ENCODE data around the gene IL17RB. TPM values are rescaled to one million over a fixed set of nuclear protein-coding genes. Genes with fewer than 3 reads are reported as not detected.

IL17RB gene, protein sequence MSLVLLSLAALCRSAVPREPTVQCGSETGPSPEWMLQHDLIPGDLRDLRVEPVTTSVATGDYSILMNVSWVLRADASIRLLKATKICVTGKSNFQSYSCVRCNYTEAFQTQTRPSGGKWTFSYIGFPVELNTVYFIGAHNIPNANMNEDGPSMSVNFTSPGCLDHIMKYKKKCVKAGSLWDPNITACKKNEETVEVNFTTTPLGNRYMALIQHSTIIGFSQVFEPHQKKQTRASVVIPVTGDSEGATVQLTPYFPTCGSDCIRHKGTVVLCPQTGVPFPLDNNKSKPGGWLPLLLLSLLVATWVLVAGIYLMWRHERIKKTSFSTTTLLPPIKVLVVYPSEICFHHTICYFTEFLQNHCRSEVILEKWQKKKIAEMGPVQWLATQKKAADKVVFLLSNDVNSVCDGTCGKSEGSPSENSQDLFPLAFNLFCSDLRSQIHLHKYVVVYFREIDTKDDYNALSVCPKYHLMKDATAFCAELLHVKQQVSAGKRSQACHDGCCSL
- 8.4 TPM for polyA plus RNA-seq (2012; ENCODE audit: low read depth, missing spikeins)

DNA sequence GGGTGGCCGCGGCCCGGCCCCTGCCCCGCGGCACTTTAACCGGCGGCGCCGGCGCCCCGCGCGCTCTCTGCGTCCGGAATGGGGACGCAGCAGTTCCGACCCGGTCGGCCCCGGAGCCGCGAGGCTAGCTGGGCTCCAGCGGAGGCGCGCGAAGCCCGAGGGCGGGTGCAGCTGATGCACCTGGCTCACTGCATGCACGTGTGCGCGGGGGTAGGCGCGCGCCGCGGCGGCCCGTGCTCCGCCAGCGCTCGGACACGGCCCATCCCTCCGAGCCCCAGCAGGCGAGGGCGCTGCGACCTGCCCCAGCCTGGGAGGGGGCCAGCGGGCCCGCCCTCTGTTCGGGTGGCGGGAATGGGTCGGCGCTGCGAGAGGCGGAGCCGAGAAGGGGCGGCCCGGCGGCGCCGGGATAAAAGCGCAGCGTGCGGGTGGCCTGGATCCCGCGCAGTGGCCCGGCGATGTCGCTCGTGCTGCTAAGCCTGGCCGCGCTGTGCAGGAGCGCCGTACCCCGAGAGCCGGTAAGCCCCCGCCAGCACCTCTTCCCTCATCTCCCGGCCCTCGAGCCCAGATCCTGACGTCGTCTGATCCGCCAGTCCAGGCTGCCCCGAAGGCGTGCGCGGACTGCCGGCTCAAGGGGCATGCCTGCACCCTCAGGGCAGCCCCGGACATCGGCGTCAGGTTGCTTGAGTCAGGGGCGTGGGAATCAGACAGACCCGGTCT lies at the start of gene IL17RB, which contains the start of gene CHDH:
Gene IL17RB (plus strand): TSS at position 435 of the 717 bp plus-strand sequence. CDS start 21 bp downstream, at position 456.
Gene CHDH (minus strand): TSS at position 286 of the 717 bp plus-strand sequence. CDS start 22,411 bp downstream, outside the sequence.
- FAIRE-seq (peak; percentile 93), DNase-seq (ENCODE audit: insufficient read length, low spot score) (peak; percentile 56)
- TF ChIP-seq POLR2AphosphoS5 (IDR thresholded peaks at IDR 0.05; ENCODE audit: low read depth, low read length) (no peak), TAF1 (IDR thresholded peaks at IDR 0.05; ENCODE audit: low read depth, low read length) (no peak), SPI1 (IDR thresholded peaks at IDR 0.05; ENCODE audit: low read depth, low read length) (no peak), POU2F2 (IDR thresholded peaks at IDR 0.05; ENCODE audit: low read depth, low read length) (no peak), POLR2A (IDR thresholded peaks at IDR 0.05; ENCODE audit: low read depth, low read length) (no peak), PAX5 (IDR thresholded peaks at IDR 0.05; ENCODE audit: insufficient read depth, low read length, severe bottlenecking) (no peak)

DNA sequence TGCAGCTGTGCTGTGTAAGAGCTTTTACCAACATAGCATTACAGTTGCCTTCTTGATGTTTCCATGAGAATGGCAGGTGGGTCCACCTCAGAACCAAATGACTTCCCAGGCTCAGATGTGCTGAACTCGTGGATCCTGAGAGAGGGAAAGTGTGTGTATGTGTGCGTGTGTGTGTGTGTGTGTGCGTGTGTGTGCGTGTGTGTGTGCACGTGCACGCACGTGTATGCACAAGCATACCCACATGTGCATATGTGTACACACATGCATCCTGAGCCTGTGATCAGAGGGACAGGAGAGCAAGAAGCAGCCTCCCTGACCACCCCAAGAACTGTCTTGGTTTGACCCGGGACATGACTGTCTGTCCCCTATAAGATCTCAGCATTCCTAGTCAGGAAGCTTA lies 48.2 kb upstream of the IL17RB start:
- FAIRE-seq: peak; percentile 16
- no peak for DNase-seq (ENCODE audit: insufficient read length, low spot score)
- TF ChIP-seq TAF1 (IDR thresholded peaks at IDR 0.05; ENCODE audit: low read depth, low read length): no peak
- no peak for TF ChIP-seq POLR2AphosphoS5 (IDR thresholded peaks at IDR 0.05; ENCODE audit: low read depth, low read length)
- no peak for TF ChIP-seq SPI1 (IDR thresholded peaks at IDR 0.05; ENCODE audit: low read depth, low read length)
- TF ChIP-seq POLR2A (IDR thresholded peaks at IDR 0.05; ENCODE audit: low read depth, low read length): no peak
- no peak for TF ChIP-seq PAX5 (IDR thresholded peaks at IDR 0.05; ENCODE audit: insufficient read depth, low read length, severe bottlenecking)
- TF ChIP-seq POU2F2 (IDR thresholded peaks at IDR 0.05; ENCODE audit: low read depth, low read length): no peak

DNA sequence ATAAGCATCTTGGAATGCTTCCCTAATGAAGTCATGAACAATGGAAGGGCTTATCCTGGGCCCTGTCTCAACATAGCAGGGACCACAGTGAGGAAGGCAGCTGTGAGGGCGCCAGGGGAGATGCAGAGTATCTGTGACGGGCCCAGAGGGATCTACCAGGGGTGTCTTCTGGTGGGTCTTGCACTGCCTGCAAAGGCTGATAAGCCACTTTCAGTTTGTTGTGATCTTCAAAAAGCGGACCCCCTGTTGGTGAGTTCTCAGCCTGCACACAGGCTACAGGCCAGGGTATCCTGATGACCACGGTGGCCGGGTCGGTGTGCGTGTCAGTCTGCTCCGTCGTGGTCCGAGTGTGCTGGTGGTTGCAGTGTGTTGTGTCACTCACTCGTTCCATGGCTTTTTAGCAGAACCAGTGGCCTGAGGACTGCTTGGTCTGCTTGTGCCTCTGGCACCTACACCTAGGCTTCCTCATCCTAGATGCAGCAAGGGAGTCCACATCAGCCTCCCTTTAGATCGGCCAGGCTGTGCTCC lies 47.0 kb upstream of the IL17RB start:
- no peak for DNase-seq (ENCODE audit: insufficient read length, low spot score)
- no peak for FAIRE-seq
- TF ChIP-seq TAF1 (IDR thresholded peaks at IDR 0.05; ENCODE audit: low read depth, low read length): no peak
- no peak for TF ChIP-seq PAX5 (IDR thresholded peaks at IDR 0.05; ENCODE audit: insufficient read depth, low read length, severe bottlenecking)
- no peak for TF ChIP-seq POLR2A (IDR thresholded peaks at IDR 0.05; ENCODE audit: low read depth, low read length)
- no peak for TF ChIP-seq POLR2AphosphoS5 (IDR thresholded peaks at IDR 0.05; ENCODE audit: low read depth, low read length)
- TF ChIP-seq POU2F2 (IDR thresholded peaks at IDR 0.05; ENCODE audit: low read depth, low read length): no peak
- no peak for TF ChIP-seq SPI1 (IDR thresholded peaks at IDR 0.05; ENCODE audit: low read depth, low read length)

DNA sequence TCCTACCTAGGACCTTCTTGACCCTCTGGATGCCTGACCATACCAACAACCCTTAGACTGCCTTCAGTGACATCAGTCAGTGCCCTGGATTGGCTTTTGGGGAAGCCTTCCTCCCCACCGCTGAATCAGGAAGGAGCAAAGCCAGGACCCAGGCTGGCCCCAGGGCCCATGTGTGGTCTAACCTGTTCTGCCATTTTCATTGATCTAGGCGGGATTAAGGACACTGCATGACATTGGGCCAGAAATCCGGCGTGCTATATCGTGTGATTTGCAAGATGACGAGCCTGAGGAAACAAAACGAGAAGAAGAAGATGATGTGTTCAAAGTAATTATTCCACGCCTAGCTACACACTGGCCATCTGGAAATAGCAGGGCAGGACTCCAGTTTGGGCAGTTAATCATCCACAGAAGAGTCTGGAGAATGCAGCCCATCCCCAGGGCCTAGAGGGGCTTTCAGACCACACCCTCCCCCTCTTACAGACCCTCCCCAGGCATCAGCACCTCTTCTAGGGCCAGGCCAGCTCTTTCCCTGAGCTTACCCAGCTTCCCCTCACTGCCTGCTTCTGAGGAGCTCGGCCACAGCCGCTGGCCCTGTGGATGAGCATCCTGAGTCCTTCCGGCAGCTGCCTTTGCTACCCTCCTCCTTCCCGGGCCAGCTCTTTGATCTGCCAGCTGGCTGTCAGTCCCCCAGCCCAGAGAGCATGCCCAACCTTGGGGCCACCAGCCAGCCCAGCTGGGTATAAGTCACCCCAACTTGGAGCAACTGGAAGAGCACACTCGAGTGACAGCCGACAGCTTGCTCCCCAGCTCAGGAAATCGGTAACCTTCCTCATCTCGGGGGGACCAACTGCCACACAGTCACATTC lies 46.1 kb upstream of the IL17RB start:
- FAIRE-seq: no peak
- DNase-seq (ENCODE audit: insufficient read length, low spot score): no peak
- TF ChIP-seq TAF1 (IDR thresholded peaks at IDR 0.05; ENCODE audit: low read depth, low read length) (no peak), POU2F2 (IDR thresholded peaks at IDR 0.05; ENCODE audit: low read depth, low read length) (no peak), PAX5 (IDR thresholded peaks at IDR 0.05; ENCODE audit: insufficient read depth, low read length, severe bottlenecking) (no peak), SPI1 (IDR thresholded peaks at IDR 0.05; ENCODE audit: low read depth, low read length) (no peak), POLR2A (IDR thresholded peaks at IDR 0.05; ENCODE audit: low read depth, low read length) (no peak), POLR2AphosphoS5 (IDR thresholded peaks at IDR 0.05; ENCODE audit: low read depth, low read length) (no peak)

DNA sequence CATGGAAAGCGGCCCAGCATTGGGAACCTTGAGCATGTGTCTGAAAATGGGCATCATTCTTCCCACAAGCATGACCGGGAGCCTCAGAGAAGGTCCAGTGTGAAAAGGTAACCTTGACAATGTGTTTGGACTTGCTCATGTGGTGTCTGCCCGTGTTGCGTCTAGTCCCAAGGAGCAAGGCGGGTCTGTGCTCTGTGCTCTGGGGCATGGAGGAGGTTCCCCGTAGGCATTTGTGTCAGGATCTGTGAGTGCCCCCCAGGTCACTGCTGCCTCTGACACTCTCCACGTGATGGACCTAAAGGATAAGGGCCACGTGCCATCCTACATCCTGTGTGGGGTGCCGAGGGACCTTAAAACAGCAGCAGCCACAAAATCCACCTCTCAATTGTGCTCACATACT lies 45.0 kb upstream of the IL17RB start:
- DNase-seq (ENCODE audit: insufficient read length, low spot score) (no peak), FAIRE-seq (no peak)
- no peak for TF ChIP-seq SPI1 (IDR thresholded peaks at IDR 0.05; ENCODE audit: low read depth, low read length)
- no peak for TF ChIP-seq TAF1 (IDR thresholded peaks at IDR 0.05; ENCODE audit: low read depth, low read length)
- no peak for TF ChIP-seq POLR2A (IDR thresholded peaks at IDR 0.05; ENCODE audit: low read depth, low read length)
- TF ChIP-seq PAX5 (IDR thresholded peaks at IDR 0.05; ENCODE audit: insufficient read depth, low read length, severe bottlenecking): no peak
- no peak for TF ChIP-seq POLR2AphosphoS5 (IDR thresholded peaks at IDR 0.05; ENCODE audit: low read depth, low read length)
- no peak for TF ChIP-seq POU2F2 (IDR thresholded peaks at IDR 0.05; ENCODE audit: low read depth, low read length)

DNA sequence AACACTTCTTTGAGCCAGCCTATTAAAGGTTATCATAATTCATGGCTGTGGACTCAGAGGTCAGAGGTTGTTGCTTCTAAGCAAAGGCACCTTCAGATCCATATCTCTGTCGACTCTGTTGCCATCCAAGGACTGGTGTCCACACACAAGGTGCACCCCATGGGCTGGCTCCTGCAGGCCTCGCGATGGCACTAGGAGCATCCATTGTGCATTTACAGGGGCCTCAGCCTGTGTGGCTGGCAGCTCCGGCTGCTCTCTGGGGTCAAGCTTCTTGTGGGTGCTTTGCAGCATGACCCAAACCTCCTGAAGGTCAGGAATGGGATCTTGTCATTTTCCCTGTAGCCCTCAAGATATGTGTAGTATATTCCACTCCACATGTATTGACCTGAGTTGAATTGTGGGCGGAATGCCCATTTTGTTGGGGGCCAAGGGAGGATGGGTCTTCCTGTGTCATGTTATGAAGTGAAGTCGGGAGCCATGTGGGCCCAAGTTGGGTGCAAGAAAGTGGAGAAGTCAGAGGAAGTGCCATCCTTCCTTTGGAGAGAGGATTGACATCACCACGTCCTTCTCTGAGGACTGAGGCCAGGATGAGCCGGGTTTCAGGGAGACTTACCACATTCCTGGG lies 44.0 kb upstream of the IL17RB start:
- TF ChIP-seq POLR2AphosphoS5 (IDR thresholded peaks at IDR 0.05; ENCODE audit: low read depth, low read length): no peak
- TF ChIP-seq SPI1 (IDR thresholded peaks at IDR 0.05; ENCODE audit: low read depth, low read length): no peak
- TF ChIP-seq POU2F2 (IDR thresholded peaks at IDR 0.05; ENCODE audit: low read depth, low read length): no peak
- no peak for TF ChIP-seq PAX5 (IDR thresholded peaks at IDR 0.05; ENCODE audit: insufficient read depth, low read length, severe bottlenecking)
- TF ChIP-seq TAF1 (IDR thresholded peaks at IDR 0.05; ENCODE audit: low read depth, low read length): no peak
- TF ChIP-seq POLR2A (IDR thresholded peaks at IDR 0.05; ENCODE audit: low read depth, low read length): no peak
- FAIRE-seq (no peak), DNase-seq (ENCODE audit: insufficient read length, low spot score) (no peak)

DNA sequence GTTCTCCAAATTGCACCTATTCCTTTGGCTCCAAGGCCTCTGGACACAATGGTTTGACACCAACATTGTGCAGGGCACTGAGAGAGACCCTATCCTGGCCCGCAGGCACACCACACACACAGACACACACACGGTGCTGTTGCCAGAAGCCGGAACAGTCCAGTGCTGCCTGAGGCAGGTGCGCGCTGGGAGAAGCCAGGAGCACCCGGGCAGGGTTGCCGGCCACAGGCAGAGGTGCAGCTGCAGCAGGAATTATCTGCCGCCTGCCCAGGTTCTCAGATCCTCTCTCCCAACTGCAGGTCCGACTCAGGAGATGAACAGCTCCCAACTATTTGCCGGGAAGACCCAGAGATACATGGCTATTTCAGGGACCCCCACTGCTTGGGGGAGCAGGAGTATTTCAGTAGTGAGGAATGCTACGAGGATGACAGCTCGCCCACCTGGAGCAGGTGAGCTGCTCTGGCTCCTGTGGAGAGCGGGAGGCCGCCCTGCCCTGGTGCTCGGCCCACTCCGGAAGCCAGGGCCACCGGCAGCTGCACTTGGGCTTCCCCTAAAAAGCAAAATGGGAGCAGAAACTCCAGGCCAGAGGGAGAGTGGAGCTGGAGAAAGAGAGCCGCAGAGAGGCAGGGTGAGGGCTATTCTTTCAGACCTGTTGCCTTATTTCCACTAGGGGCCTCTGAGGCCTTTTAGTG lies 43.1 kb upstream of the IL17RB start:
- no peak for FAIRE-seq

More for the DNA sequence above, 43.1 kb upstream of the IL17RB start:
- no peak for DNase-seq (ENCODE audit: insufficient read length, low spot score)
- TF ChIP-seq TAF1 (IDR thresholded peaks at IDR 0.05; ENCODE audit: low read depth, low read length) (no peak), POU2F2 (IDR thresholded peaks at IDR 0.05; ENCODE audit: low read depth, low read length) (no peak)
